ENCODE data around the gene CAMTA2.

DNA sequence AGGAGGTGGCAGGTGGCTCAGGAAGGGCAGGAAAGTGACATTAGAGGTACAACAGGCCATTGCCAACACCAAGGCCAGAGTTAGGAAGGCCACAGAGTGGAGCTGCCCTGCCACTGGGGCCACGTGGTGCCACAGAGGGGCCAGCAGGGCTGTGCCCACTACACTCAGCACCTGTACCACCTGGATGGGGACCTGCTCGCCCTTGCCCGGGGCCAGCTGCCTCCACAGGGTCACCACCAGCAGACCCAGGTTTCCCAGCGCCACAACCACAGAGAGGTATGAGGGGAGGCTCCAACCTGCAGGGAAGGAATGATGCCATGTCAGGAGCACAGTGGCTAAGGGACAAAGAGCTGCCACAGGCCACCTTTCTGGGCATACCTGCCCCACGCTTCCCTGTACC is 46.6 kb upstream of the CAMTA2 start:
- TF ChIP-seq, protein P1, sequence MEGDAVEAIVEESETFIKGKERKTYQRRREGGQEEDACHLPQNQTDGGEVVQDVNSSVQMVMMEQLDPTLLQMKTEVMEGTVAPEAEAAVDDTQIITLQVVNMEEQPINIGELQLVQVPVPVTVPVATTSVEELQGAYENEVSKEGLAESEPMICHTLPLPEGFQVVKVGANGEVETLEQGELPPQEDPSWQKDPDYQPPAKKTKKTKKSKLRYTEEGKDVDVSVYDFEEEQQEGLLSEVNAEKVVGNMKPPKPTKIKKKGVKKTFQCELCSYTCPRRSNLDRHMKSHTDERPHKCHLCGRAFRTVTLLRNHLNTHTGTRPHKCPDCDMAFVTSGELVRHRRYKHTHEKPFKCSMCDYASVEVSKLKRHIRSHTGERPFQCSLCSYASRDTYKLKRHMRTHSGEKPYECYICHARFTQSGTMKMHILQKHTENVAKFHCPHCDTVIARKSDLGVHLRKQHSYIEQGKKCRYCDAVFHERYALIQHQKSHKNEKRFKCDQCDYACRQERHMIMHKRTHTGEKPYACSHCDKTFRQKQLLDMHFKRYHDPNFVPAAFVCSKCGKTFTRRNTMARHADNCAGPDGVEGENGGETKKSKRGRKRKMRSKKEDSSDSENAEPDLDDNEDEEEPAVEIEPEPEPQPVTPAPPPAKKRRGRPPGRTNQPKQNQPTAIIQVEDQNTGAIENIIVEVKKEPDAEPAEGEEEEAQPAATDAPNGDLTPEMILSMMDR (IDR thresholded peaks at IDR 0.05; ENCODE audit: low read length): no peak
- no peak for TF ChIP-seq EZH2 (optimal IDR thresholded peaks at IDR 0.05; ENCODE audit: low read depth, low read length)
